ENCODE data around the gene FAM83G.

DNA sequence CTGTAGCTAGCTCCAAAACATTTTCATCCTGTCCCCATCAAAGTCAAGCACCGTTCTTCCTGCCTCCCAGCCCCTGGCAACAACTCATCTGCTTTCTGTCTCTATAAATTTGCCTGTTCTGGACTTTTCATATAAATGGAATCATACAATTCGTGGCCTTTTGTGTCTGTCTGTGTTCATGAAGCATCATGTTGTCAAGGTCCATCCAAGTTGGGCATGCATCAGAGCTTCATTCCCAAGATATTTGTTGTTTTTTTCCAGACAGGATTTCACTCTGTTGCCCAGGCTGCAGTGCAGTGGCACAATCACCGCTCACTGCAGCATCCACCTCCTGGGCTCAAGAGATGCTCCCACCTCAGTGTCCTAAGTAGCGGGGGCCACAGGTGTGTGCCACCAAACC, 46.7 kb downstream of the FAM83G start:
- TF ChIP-seq EZH2 (IDR thresholded peaks at IDR 0.05) (no peak), POLR2AphosphoS5 (IDR thresholded peaks at IDR 0.05; ENCODE audit: borderline replicate concordance, low read depth, low read length) (no peak), FOXP2 (optimal IDR thresholded peaks at IDR 0.05; ENCODE audit: control extremely low read depth, extremely low read length, insufficient read depth) (no peak)
